GM19099 (cell line): ENCODE results near the gene FILIP1L.

ENCODE experiments used
- POLR2A ChIP-seq: IDR thresholded peaks from 3 replicates; pipeline ENCODE4 v1.6.1; 2011; ENCODE audit warnings: low read depth; ENCODE audit not compliant: insufficient read length; ENCODE audit errors: extremely low read depth

FILIP1L gene

DNA sequence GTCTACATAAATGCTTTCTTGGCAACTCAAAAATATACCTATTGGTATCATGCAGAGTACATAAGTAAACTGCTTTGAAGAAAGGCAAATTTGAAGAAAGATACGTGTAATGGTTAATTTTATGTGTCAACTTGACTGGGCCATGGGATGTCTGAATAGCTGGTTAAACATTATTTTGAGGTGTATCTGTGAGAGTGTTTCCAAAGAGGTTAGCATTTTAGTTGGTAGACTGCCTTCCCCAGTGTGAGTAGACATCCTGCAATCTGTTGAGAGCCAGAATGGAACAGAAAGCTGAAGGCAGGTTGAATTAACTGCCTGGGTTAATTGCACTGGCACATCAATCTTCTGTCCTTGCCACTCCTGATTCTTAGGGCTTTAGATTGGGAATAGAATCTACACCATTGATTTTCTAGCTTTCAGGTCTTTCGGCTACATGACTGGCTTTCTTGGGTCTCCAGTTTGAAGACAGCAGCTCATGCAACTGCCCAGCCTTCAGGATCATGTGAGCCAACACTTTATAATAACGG lies 198.3 kb downstream of the FILIP1L start:
- no peak for TF ChIP-seq POLR2A

DNA sequence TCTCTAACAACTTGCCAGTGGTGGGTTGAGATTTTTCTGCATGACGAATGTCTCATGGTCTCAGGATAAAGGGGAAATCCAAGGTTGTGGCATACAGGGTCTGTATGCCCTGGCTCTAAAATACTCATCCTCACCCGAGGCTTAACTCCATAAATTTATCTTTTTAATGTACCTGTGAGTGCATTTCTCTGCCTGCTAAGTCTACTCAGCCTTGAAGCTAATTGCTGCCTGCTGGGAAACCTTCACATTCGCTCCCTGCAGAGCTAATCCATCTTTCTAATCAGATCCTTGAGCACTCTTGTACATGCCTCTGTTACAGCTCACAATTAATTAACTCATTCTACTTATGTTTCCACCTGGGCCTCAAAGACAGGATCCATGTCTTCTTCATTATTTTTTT lies 202.9 kb downstream of the FILIP1L start:
- TF ChIP-seq POLR2A: no peak

DNA sequence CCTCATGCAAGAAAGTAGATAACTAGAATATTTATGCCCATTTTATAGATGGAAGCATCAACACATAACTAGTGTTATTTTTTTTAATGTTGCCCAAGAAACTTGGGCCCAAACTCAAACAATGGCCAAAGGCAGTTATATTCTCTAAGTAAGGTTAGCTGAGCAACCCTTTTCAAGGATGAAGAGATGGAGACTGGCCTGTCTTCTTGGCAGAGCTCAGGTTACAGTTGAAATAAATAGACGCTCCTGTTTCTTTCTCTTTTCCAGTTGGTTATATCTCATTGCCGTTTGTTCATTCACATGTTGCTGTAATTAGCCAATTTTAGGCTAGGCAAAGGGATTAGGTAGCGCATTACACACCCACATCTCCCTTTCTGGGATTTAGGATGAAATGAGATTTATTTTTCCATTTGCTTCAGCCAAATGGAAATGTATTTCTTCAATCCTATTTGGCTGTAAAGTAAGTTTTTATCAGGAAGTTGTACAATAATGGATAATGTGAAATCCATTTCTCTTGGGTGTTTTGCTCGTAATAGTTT lies 203.5 kb downstream of the FILIP1L start:
- TF ChIP-seq POLR2A: no peak

DNA sequence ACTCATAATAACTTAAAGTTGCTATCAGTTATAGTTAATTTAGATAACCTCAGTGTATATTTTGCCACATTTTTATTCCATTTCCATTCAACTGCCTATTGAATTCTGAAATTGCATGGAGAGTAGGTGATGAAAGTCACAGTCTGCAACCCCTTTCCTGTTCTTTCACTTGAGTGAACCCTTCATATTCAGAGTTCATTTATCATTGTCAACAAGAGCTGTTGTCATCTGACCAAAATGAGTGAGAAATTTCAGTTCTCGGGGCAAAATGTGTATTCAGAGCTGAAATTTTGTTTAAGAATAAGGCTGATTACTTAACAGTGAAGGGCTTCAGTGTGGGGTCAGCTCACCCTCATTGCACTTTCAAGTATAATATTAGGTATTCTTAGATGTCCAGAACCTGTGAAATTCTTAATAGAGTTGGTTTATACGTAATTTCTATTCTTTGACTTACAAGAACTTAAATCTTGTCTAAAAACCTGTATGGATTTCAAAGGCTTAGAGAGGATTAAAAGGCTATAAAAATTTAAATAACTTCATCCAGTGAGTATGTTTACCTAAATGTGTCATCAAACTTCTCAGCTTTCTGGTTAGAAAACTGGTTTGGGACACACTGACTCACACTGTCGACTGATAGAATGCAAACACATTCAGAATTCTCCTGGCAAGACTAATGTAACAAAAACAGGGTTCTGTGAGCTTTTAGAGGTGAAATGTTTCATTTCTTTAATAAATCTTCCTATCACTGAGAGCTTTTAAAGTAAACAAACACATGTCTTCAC lies 204.4 kb downstream of the FILIP1L start:
- no peak for TF ChIP-seq POLR2A

DNA sequence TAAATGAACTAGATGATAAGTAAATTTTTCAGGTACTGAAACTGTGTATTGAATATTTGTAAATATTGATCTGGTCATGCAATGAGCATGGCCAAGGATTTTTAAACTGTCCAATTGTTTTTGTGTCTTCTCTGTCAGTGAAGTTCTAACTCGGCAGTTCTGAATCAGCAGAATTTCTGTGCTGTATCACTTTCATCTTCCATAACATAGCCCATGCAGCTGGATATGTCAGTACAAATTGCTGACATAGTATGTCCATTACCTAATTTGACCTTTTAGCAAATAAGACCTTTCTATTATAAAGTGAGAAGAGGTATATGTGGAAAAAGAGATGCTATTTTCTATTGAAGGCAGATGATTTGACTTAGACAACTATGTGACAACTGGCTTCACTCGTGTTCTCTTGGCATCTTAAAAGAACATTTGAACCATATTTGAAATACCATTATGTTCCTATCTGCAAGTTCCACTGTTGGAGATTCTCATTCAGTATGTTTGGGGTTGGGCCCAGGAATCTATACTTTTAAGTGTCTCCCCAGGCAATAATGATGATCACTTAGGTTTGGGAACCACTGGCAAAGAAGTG lies 206.2 kb downstream of the FILIP1L start:
- TF ChIP-seq POLR2A: no peak

DNA sequence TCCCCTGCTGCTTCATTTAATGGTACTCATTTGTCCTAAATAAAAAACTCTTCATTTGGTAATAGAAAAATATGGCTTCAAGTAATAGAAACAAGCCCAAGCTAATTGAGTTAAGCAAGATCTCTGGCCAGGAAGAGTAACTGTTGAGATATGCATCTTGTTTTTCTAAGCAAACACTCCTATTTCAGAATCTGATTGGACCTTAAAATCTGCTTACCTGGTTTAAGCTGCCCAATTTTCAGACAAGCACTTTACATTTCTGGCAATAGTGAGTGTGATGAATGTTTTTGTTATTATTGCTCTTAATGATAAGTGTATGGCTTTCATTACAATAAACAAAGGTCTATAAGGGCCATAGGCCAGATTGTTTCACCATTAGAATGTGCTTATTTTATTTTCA lies 210.4 kb downstream of the FILIP1L start:
- no peak for TF ChIP-seq POLR2A

DNA sequence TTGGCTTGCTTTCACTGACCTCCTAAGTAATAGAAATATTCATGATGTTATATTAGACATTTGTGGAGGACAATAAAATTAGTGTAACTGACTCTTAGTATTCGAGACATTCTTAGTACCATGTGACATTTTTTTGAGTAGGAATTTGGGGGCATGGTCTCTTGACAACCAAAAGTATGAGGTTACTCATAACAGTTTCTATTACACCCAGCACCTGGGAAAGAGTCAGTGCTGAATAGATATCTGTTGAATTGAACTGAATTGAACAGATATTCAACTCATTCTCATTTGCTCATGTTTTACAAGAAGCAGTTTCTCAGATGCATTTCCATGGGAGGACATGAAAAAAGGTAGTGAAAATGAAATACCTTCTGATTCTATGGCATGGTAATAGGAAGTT lies 212.2 kb downstream of the FILIP1L start:
- no peak for TF ChIP-seq POLR2A

DNA sequence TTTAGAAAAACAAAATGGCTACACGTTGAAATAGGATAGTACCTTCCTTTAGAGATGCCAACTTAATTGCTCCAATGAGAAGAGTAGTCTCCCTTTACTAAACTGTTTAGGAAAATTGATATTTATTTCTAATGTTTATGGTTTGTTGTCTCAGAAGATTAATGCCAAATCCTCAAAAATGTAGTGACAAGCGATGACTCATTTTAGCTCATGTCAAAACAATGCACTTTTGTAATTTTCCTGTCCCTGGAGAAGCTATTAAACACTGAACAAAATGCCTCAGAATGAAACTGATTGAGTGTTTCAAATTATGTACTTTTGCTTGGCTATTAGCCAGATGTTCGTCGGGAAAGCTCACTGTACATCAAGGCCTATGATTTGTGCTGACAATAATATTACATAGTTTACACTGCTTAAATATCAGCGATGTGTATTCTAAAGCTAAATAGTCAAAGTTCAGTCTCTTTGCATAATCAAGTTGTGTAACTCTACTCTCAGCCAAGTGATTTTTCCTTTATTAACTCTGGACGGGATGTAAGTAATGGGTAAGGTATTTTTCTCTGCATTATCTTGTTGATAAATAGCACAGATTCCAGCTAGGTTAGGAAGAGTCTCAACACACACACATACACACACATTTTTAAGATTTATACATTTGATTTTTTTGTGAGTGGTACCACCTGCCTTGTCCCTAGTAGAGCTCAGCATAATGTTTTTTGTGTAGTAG lies 212.9 kb downstream of the FILIP1L start:
- TF ChIP-seq POLR2A: no peak

DNA sequence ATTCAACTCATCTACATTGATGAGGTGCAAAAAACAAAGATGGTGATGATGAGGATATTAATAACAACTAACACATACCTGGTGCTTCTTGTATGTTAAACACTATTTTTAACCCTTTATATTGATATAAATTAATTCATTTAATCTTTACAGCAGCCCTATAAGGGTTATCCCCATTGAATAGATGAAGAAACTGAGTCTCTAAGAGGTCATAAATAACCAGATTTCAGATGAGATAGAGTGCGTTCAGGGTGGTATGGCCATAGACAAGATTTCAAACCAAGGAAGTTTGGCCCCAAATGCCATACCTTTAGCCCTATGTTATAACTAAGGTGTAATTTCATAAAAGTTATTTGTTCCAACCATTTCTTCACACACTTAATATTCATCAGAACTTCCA lies 214.1 kb downstream of the FILIP1L start:
- no peak for TF ChIP-seq POLR2A

DNA sequence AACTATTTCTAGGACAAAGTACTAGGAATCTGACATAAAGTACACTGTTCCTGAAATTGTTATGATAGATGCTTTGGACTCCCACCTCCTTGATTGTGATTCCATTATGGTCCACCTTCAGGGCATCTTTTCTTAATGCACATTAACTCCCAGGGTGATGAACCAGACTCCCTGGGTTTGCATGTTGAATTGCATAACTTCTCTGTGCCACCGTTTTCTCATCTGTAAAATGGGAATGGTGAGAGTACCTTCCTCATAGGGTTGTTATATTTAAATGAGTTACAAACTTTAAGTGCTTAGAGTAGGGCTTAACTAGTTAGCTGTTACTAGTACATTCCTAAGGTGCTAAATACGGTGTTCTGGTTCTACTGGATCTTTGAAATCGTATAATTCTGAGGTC lies 214.7 kb downstream of the FILIP1L start:
- TF ChIP-seq POLR2A: no peak

DNA sequence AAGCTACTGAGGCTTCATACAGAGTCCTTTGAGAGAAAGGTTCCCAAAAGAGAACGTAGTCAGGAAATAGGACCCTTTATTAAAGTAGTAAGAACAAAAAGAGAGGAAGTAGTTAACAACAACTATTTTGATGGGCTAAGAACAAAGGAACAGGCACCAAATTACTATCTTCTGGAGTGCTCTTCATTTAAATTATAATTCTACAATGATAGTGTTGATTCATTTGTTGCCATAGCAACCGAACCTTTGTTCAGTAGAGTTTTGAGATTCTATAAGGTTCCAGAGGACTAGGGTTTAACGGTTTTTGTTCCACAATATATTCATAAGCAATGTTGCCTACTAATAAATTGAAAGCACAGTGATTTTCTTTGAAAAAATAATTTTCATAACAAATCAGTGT lies 217.8 kb downstream of the FILIP1L start:
- TF ChIP-seq POLR2A: no peak

DNA sequence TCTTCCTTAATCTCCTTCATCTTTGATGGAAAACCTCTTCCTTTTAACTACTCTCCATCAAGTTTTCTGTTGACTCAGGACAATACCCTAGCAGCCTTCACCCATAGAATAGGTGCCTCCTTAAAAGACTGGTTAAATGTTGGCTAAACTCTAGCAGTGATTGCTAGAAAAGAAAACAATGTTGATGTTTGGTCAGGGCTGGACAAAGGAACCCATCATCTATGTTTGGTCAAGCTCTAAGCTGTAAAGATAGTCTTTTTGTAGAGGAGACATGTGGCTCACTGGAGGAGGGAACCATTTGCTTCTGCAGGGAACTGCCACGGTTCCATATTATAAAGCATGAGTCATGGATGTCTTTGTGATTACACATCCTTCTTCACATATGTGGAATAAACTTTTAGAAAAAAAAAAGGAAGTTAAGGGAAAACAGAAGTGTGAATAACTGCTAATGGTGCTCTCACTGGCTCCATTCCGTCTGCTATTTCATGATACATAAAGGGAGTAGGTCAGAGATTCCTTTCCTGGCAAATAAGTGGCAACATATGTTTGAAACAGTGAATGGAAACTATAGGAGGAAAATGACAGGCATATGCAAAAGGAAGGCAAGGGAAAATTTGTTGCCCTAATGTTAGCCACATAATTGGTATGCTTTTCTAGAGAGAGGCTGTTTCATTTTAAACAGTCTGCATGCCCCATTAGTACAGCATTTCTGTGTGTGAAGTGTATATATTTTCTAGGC lies 218.4 kb downstream of the FILIP1L start:
- TF ChIP-seq POLR2A: no peak

DNA sequence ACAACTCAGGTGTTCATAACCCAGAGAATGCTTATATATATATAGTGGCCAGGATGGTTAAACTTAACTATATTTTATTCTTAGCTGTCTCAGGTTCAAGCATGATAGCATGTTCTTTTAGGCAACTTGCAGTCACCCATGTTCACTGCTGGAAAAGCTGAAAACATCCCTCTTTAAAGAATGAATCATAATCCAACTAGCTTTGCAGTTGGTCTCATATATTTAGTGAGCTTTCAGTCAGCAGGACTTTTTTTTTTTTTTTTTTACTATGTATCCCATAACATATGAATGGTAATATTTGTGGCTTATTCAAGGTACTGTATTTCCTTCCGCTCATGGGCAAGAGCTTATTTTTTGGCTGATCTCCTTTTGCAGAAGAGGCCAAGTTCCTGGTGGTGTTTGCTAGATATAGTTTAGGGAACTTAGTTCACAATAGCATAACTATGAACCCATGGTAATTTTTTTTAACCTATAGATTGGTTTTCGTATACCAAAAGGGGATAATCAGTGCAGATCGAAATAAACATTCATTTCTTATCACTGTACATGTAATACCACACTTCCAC lies 219.1 kb downstream of the FILIP1L start:
- TF ChIP-seq POLR2A: no peak

DNA sequence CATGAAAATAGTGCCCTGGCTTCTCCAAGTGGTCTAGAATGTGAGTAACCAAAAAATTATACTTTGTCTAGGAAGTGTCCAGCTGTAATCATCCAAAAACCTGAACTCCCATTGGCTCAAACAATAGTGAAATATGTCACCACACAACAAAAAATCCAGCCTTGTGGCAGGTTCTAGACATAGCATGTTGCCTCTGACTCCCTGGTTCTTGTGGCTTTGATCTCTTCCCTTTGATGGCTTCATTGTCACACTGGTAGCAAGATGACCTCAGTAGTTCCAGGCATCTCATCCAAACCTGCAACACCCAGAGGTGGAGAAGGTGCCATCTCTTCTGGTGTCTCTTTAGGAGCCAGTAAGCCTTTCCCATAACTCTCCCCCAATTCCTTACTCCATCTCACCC lies 222.0 kb downstream of the FILIP1L start:
- no peak for TF ChIP-seq POLR2A
